ENCODE data around the gene NCS1.

- no peak for TF ChIP-seq TAF1 (IDR thresholded peaks at IDR 0.05; ENCODE audit: borderline replicate concordance, insufficient read depth, low read length)
- no peak for TF ChIP-seq SIN3A (IDR thresholded peaks at IDR 0.05; ENCODE audit: borderline replicate concordance, insufficient read depth, low read length)
Observed at GRCh38 chr9:130137081-130137640, 35.0 kb upstream of the NCS1 start.
